IMR-90 (cell line): ENCODE measurements around the gene HS3ST5. TPM values are rescaled to one million over a fixed set of nuclear protein-coding genes. Genes with fewer than 3 reads are reported as not detected.

Source experiments
- ATAC-seq: fragments of 200-7000 bp; cut with Tn5 transposase; 2 replicates; pipeline ENCODE4 v1.9.1; 2020; ENCODE audit warnings: low read depth, mild to moderate bottlenecking, moderate library complexity
- BruUV-seq: library from RNA; stranded (reverse); fragments of 400-500 nt; replicated peaks from 2 replicates; lab custom pipeline; 2021; lab: Mats Ljungman, UMichigan
- CTCF ChIA-PET: fragments of 300-600 bp; formaldehyde crosslinking; extraction: SDS; loops from one replicate; lab custom pipeline; 2021; ENCODE audit warnings: antibody characterized with exemption; lab: Yijun Ruan, JAX
- POLR2A ChIA-PET: fragments of 300-600 bp; sonication (Branson Sonifier 250); formaldehyde crosslinking; loops from one replicate; lab custom pipeline; 2022; ENCODE audit warnings: antibody characterized with exemption; ENCODE audit not compliant: unreplicated experiment; lab: Charles Lee
- DNase-seq: peaks from one replicate; pipeline ENCODE4 v3.0.0; 2013
- H2AFZ ChIP-seq: replicated peaks from 2 replicates; pipeline ENCODE3; 2013; ENCODE audit warnings: low read length, mild to moderate bottlenecking; ENCODE audit not compliant: poor library complexity
- H2AK5ac ChIP-seq: 2 replicates; pipeline ENCODE4 v1.6.1; 2013; ENCODE audit warnings: low read depth, low read length, inconsistent platforms
- H2AK9ac ChIP-seq: replicated peaks from 2 replicates; pipeline ENCODE3; 2013; ENCODE audit warnings: mild to moderate bottlenecking, low read depth, low read length, moderate library complexity; ENCODE audit not compliant: poor library complexity
- H2BK120ac ChIP-seq: 2 replicates; pipeline ENCODE4 v1.6.1; 2013; ENCODE audit warnings: low read depth, low read length, inconsistent platforms
- H2BK15ac ChIP-seq: 3 replicates; pipeline ENCODE4 v1.6.1; 2013; ENCODE audit warnings: low read depth, low read length, inconsistent platforms
- H2BK20ac ChIP-seq: 2 replicates; pipeline ENCODE4 v1.6.1; 2013; ENCODE audit warnings: low read depth, mild to moderate bottlenecking, inconsistent platforms, low read length, moderate library complexity
- H2BK5ac ChIP-seq: 2 replicates; pipeline ENCODE4 v1.6.1; 2013; ENCODE audit warnings: mild to moderate bottlenecking, low read depth, low read length, inconsistent platforms; ENCODE audit not compliant: poor library complexity, severe bottlenecking
- H3K14ac ChIP-seq: replicated peaks from 2 replicates; pipeline ENCODE4 v1.6.1; 2013; ENCODE audit warnings: low read depth, low read length, inconsistent platforms
- H3K18ac ChIP-seq: 2 replicates; pipeline ENCODE4 v1.6.1; 2013; ENCODE audit warnings: low read depth, low read length, control low read depth
- H3K23ac ChIP-seq: 2 replicates; pipeline ENCODE4 v1.6.1; 2013; ENCODE audit warnings: low read depth, low read length, inconsistent platforms
- H3K27ac ChIP-seq: 2 replicates; pipeline ENCODE4 v1.5.1; 2013; ENCODE audit warnings: mild to moderate bottlenecking, control low read depth, low read length; ENCODE audit not compliant: insufficient read depth
- H3K27me3 ChIP-seq: 2 replicates; pipeline ENCODE4 v1.6.1; 2013; ENCODE audit warnings: low read length; ENCODE audit not compliant: control insufficient read depth, insufficient read depth
- H3K36me3 ChIP-seq: 2 replicates; pipeline ENCODE4 v1.6.1; 2013; ENCODE audit warnings: low read length, mixed read lengths; ENCODE audit not compliant: control insufficient read depth, insufficient read depth
- H3K4ac ChIP-seq: 2 replicates; pipeline ENCODE4 v1.6.1; 2013; ENCODE audit warnings: low read depth, low read length, inconsistent platforms
- H3K4me1 ChIP-seq: 2 replicates; pipeline ENCODE4 v1.6.1; 2013; ENCODE audit warnings: low read length, mixed read lengths; ENCODE audit not compliant: control insufficient read depth, insufficient read depth
- H3K4me2 ChIP-seq: 2 replicates; pipeline ENCODE4 v1.6.1; 2013; ENCODE audit warnings: low read depth, mild to moderate bottlenecking, control low read depth, low read length, moderate library complexity
- H3K4me3 ChIP-seq: 2 replicates; pipeline ENCODE4 v1.5.1; 2013; ENCODE audit warnings: low read depth, mild to moderate bottlenecking, control low read depth, low read length, moderate library complexity; ENCODE audit not compliant: insufficient read depth
- H3K56ac ChIP-seq: 2 replicates; pipeline ENCODE4 v1.6.1; 2013; ENCODE audit warnings: low read length, inconsistent platforms; ENCODE audit not compliant: insufficient read depth; ENCODE audit errors: extremely low read depth
- H3K79me1 ChIP-seq, 2 experiments: 2 replicates each; pipeline ENCODE4 v1.6.1; 2013; ENCODE audit warnings: low read length in 2 of 2, inconsistent platforms in 1 of 2, low read depth in 1 of 2
- H3K9ac ChIP-seq: 2 replicates; pipeline ENCODE4 v1.6.1; 2013; ENCODE audit warnings: low read depth, low read length, control low read depth
- H3K9me1 ChIP-seq: 2 replicates; pipeline ENCODE4 v1.6.1; 2013; ENCODE audit warnings: low read length, inconsistent platforms; ENCODE audit not compliant: insufficient read depth
- H3K9me3 ChIP-seq: 2 replicates; pipeline ENCODE4 v1.6.1; 2013; ENCODE audit warnings: low read length; ENCODE audit not compliant: control insufficient read depth, insufficient read depth
- H4K20me1 ChIP-seq: 2 replicates; pipeline ENCODE4 v1.6.1; 2013; ENCODE audit warnings: low read length, inconsistent platforms; ENCODE audit not compliant: insufficient read depth
- H4K5ac ChIP-seq: 2 replicates; pipeline ENCODE4 v1.6.1; 2013; ENCODE audit warnings: mild to moderate bottlenecking, low read depth, low read length, control low read depth
- H4K8ac ChIP-seq, 2 experiments: 2 replicates each; pipeline ENCODE4 v1.6.1; 2013; ENCODE audit warnings: low read depth in 2 of 2, low read length in 2 of 2, control low read depth in 1 of 2, inconsistent platforms in 1 of 2
- H4K91ac ChIP-seq: 2 replicates; pipeline ENCODE4 v1.6.1; 2013; ENCODE audit warnings: low read depth, low read length, inconsistent platforms; ENCODE audit not compliant: insufficient read depth
- BHLHE40 ChIP-seq: fragments of 150-350 bp; IDR thresholded peaks from 2 replicates; pipeline ENCODE4 v1.6.1; 2016; ENCODE audit warnings: mild to moderate bottlenecking, low read depth, low read length
- CHD1 ChIP-seq: IDR thresholded peaks from 2 replicates; pipeline ENCODE4 v1.6.1; 2012; ENCODE audit warnings: low read depth, low read length, improper control_type of control experiment
- MAZ ChIP-seq: IDR thresholded peaks from 2 replicates; pipeline ENCODE4 v1.6.1; 2012; ENCODE audit warnings: low read depth, mild to moderate bottlenecking, low read length, improper control_type of control experiment, moderate library complexity, borderline replicate concordance
- RAD21 ChIP-seq: IDR thresholded peaks from 2 replicates; pipeline ENCODE4 v1.6.1; 2012; ENCODE audit warnings: low read length, improper control_type of control experiment
- WGBS, 2 experiments: methylation state at CpG; one replicate each; pipeline versions ENCODE4 v1.1.5 to v1.1.7; 2013; ENCODE audit warnings: missing lambda C conversion rate in 2 of 2; ENCODE audit not compliant: insufficient read length in 1 of 2; ENCODE audit errors: extremely low coverage in 2 of 2; 5-methylcytosine and 5-hydroxymethylcytosine counted together
- dilution Hi-C: fragments of 300-500 bp; cut with HindIII; formaldehyde crosslinking; loops from one replicate; pipeline ENCODE4 v1.14.3; 2018; ENCODE audit warnings: low sequenced_read_pairs; ENCODE audit not compliant: unreplicated experiment
- in situ Hi-C: fragments of 300-500 bp; cut with MboI; formaldehyde crosslinking; loops from 3 replicates; pipeline ENCODE4 v1.14.3; 2019; ENCODE audit warnings: low sequenced_read_pairs, inconsistent platforms, mixed read lengths
- intact Hi-C: fragments of 100-400 bp; cut with micrococcal nuclease; formaldehyde crosslinking; loops from 2 replicates; pipeline ENCODE4 v1.10.0; 2022
- polyA plus RNA-seq, 3 experiments: library from polyadenylated mRNA; depleted of rRNA; stranded (reverse); fragments of >200 nt; gene quantifications; 2 replicates each; pipeline ENCODE4 v1.2.3, GENCODE V29; 2012; ENCODE audit warnings: low replicate concordance in 1 of 3
- total RNA-seq: library from RNA; depleted of rRNA; stranded (reverse); fragments of >200 nt; gene quantifications from 2 replicates; pipeline ENCODE4 v1.2.3, GENCODE V29; 2012
- TF ChIP-seq, protein P1 (sequence below): conservative IDR thresholded peaks from 2 replicates; pipeline ENCODE4 v1.5.1; 2012; ENCODE audit warnings: mild to moderate bottlenecking, low read depth, low read length, improper control_type of control experiment

Gene HS3ST5
- total and polyA plus RNA-seq, 2 of the 4 experiments (the other 2 are of a cell fraction) = not detected

DNA sequence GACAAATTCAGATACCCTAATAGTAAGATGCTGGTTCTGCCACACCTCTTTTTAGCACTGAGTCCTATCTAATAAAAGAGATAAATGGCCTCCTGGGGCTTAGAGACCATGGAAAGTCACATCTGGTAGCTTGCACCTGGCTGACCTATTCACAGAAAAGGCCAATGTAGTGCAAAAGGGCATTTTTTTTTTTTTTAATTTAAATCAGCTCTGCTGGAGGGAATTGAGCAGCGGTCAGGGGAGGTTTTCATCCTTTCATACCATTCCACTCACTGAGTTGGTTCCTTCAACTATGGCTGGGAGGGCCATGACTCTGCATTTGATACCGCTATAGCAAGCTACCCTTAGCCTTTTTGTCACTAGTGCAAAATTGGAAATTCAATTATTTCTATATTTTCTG lies 20.1 kb upstream of the HS3ST5 start:
- H3K4ac ChIP-seq = no peak overlapping the region
- H2BK15ac ChIP-seq = no peak overlapping the region
- no peaks in the 10 kb centered on the region for H3K9me3 ChIP-seq
- no peaks in the 10 kb centered on the region for H3K36me3 ChIP-seq
- no peaks in the 10 kb centered on the region for H3K79me1 ChIP-seq
- WGBS, 2 experiments = no CpG with 5 or more reads among the region's 2 CpGs
- DNase-seq = no peak
- no peak overlapping the region for H3K4me2 ChIP-seq
- no peaks in the 10 kb centered on the region for H3K4me1 ChIP-seq
- no peak overlapping the region for H3K23ac ChIP-seq
- H3K18ac ChIP-seq = no peak overlapping the region
- intact Hi-C loops = no loop called here
- CTCF ChIA-PET = interaction anchor here (0.6 to 1.0 kb wide), 5 partner anchors 9 to 566 kb away, joined by 3 to 4 read pairs (median 3); partner anchors contain the start of gene HS3ST5
- H3K27me3 ChIP-seq = no peaks in the 10 kb centered on the region
- no peak overlapping the region for H3K14ac ChIP-seq
- no peak overlapping the region for H4K8ac ChIP-seq
- H3K4me3 ChIP-seq = no peak overlapping the region
- in situ Hi-C loops = no loop called here
- H3K9me1 ChIP-seq = no peaks in the 10 kb centered on the region
- no peak overlapping the region for H2BK20ac ChIP-seq
- no peak overlapping the region for H2BK5ac ChIP-seq
- TF ChIP-seq, protein P1, sequence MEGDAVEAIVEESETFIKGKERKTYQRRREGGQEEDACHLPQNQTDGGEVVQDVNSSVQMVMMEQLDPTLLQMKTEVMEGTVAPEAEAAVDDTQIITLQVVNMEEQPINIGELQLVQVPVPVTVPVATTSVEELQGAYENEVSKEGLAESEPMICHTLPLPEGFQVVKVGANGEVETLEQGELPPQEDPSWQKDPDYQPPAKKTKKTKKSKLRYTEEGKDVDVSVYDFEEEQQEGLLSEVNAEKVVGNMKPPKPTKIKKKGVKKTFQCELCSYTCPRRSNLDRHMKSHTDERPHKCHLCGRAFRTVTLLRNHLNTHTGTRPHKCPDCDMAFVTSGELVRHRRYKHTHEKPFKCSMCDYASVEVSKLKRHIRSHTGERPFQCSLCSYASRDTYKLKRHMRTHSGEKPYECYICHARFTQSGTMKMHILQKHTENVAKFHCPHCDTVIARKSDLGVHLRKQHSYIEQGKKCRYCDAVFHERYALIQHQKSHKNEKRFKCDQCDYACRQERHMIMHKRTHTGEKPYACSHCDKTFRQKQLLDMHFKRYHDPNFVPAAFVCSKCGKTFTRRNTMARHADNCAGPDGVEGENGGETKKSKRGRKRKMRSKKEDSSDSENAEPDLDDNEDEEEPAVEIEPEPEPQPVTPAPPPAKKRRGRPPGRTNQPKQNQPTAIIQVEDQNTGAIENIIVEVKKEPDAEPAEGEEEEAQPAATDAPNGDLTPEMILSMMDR = no peak
- TF ChIP-seq MAZ (no peak), RAD21 (no peak), BHLHE40 (no peak), CHD1 (no peak)
- no peak overlapping the region for H2AFZ ChIP-seq
- ATAC-seq = no peak
- H2AK9ac ChIP-seq = no peak overlapping the region
- H4K91ac ChIP-seq = no peak overlapping the region
- no peak overlapping the region for H2BK120ac ChIP-seq
- no peak overlapping the region for H3K27ac ChIP-seq
- H3K56ac ChIP-seq = no peak overlapping the region
- BruUV-seq = no TSS peak
- H4K5ac ChIP-seq = no peak overlapping the region
- no peaks in the 10 kb centered on the region for H4K20me1 ChIP-seq
- H3K9ac ChIP-seq = no peak overlapping the region
- dilution Hi-C loops = no loop called here
- no peak overlapping the region for H2AK5ac ChIP-seq
- POLR2A ChIA-PET = no interaction called here
